SK-N-SH (cell line): ENCODE data around the gene CASP4. TPM values are rescaled to one million over a fixed set of nuclear protein-coding genes. Genes with fewer than 3 reads are reported as not detected.
"Not testable (repeated sequence)": the region's sequence is repeated elsewhere in the genome, so short reads cannot be mapped to it uniquely, and the experiment has no call there.

Experiments used
- CTCF ChIA-PET: fragments of 300-600, 350-600 bp; formaldehyde crosslinking; extraction: SDS; loops from one replicate; lab custom pipeline; 2021; lab: Yijun Ruan, JAX
- POLR2A ChIA-PET: fragments of 350-600 bp; sonication (Branson Sonifier 250); formaldehyde crosslinking; extraction: SDS; loops from one replicate; lab custom pipeline; 2020; ENCODE audit warnings: antibody characterized with exemption, inconsistent platforms; lab: Yijun Ruan, JAX
- DNase-seq: peaks from one replicate; pipeline ENCODE4 v3.0.0; 2012
- H2AFZ ChIP-seq: fragments of 200-600 bp; sonication (generic); 2 replicates; pipeline ENCODE4 v1.8.1; 2016; ENCODE audit warnings: antibody characterized with exemption, mild to moderate bottlenecking, low read depth
- H3F3A ChIP-seq: fragments of 200-600 bp; sonication (generic); replicated peaks from 2 replicates; pipeline ENCODE3; 2016; ENCODE audit warnings: antibody characterized with exemption, mild to moderate bottlenecking; ENCODE audit not compliant: insufficient read depth
- H3K27ac ChIP-seq, 2 experiments: fragments of 200-500 bp in 1 of 2; fragments of 200-600 bp in 1 of 2; sonication (Bioruptor generic) in 1 of 2; sonication (generic), shearing (Covaris generic) in 1 of 2; 2 replicates each; pipeline versions ENCODE4 v1.5.1 to v1.6.1; 2014 to 2016; ENCODE audit warnings: low read depth in 2 of 2, inconsistent platforms in 1 of 2, low read length in 1 of 2, mild to moderate bottlenecking in 1 of 2, mixed read lengths in 1 of 2
- H3K27me3 ChIP-seq: fragments of 200-600 bp; sonication (generic), shearing (Covaris generic); 2 replicates; pipeline ENCODE4 v1.6.1; 2016; ENCODE audit warnings: mixed run types; ENCODE audit not compliant: insufficient read depth
- H3K36me3 ChIP-seq, 2 experiments: fragments of 200-500 bp in 1 of 2; fragments of 200-600 bp in 1 of 2; sonication (Bioruptor generic) in 1 of 2; sonication (generic) in 1 of 2; replicated peaks in 1 of 2; 2 replicates each; pipeline versions ENCODE3 to v1.5.1; 2014 to 2016; ENCODE audit warnings: low read length in 1 of 2, mild to moderate bottlenecking in 1 of 2; ENCODE audit not compliant: insufficient read depth in 2 of 2, control insufficient read depth in 1 of 2
- H3K4me1 ChIP-seq, 2 experiments: fragments of 200-500 bp in 1 of 2; fragments of 200-600 bp in 1 of 2; sonication (Bioruptor generic) in 1 of 2; sonication (generic), shearing (Covaris generic) in 1 of 2; 2 replicates each; pipeline versions ENCODE4 v1.5.1 to v1.6.1; 2014 to 2016; ENCODE audit warnings: low read depth in 1 of 2, low read length in 1 of 2, mixed run types in 1 of 2; ENCODE audit not compliant: insufficient read depth in 2 of 2, control insufficient read depth in 1 of 2
- H3K4me2 ChIP-seq: fragments of 200-600 bp; sonication (generic), shearing (Covaris generic); 2 replicates; pipeline ENCODE4 v1.6.1; 2017; ENCODE audit warnings: mixed run types
- H3K4me3 ChIP-seq, 2 experiments: fragments of 200-500 bp in 1 of 2; fragments of 200-600 bp in 1 of 2; sonication (Bioruptor generic) in 1 of 2; sonication (generic), shearing (Covaris generic) in 1 of 2; 2 replicates each; pipeline versions ENCODE4 v1.5.1 to v1.8.1; 2014 to 2016; ENCODE audit warnings: low read depth in 2 of 2, inconsistent platforms in 1 of 2, low read length in 1 of 2, mild to moderate bottlenecking in 1 of 2, mixed read lengths in 1 of 2, moderate library complexity in 1 of 2
- H3K79me2 ChIP-seq: fragments of 200-600 bp; sonication (generic); 2 replicates; pipeline ENCODE4 v1.8.1; 2017; ENCODE audit warnings: mild to moderate bottlenecking; ENCODE audit not compliant: insufficient read depth
- H3K9ac ChIP-seq: fragments of 200-600 bp; sonication (generic); 2 replicates; pipeline ENCODE4 v1.6.1; 2017; ENCODE audit warnings: mixed run types
- H3K9me2 ChIP-seq: fragments of 200-600 bp; sonication (generic); 2 replicates; pipeline ENCODE4 v1.6.1; 2017; ENCODE audit warnings: mixed run types
- H3K9me3 ChIP-seq: fragments of 200-600 bp; sonication (generic); 2 replicates; pipeline ENCODE4 v1.6.1; 2017; ENCODE audit warnings: mixed run types, mild to moderate bottlenecking, moderate library complexity
- H4K20me1 ChIP-seq: fragments of 200-600 bp; sonication (generic); 2 replicates; pipeline ENCODE4 v1.6.1; 2017; ENCODE audit warnings: mild to moderate bottlenecking, mixed run types; ENCODE audit not compliant: insufficient read depth
- EZH2phosphoT487 ChIP-seq: fragments of 200-600 bp; sonication (generic); IDR thresholded peaks from 2 replicates; pipeline ENCODE4 v1.6.1; 2017; ENCODE audit warnings: low read depth, mixed run types, mild to moderate bottlenecking, antibody characterized with exemption, moderate library complexity, borderline replicate concordance
- JUND ChIP-seq: IDR thresholded peaks from 2 replicates; pipeline ENCODE4 v1.4.0; 2012
- MEF2A ChIP-seq: IDR thresholded peaks from 2 replicates; pipeline ENCODE4 v1.4.0; 2012; ENCODE audit warnings: low read depth, borderline replicate concordance
- MXI1 ChIP-seq: IDR thresholded peaks from 2 replicates; pipeline ENCODE4 v1.6.1; 2012; ENCODE audit warnings: mild to moderate bottlenecking, low read depth, low read length, improper control_type of control experiment
- NRF1 ChIP-seq: IDR thresholded peaks from 2 replicates; pipeline ENCODE4 v1.6.1; 2012; ENCODE audit warnings: low read depth, mild to moderate bottlenecking, low read length
- RAD21 ChIP-seq: IDR thresholded peaks from 2 replicates; pipeline ENCODE4 v1.6.1; 2012; ENCODE audit warnings: mild to moderate bottlenecking, low read length
- RCOR1 ChIP-seq: fragments of 150-350 bp; IDR thresholded peaks from 2 replicates; pipeline ENCODE4 v1.6.1; 2017; ENCODE audit warnings: antibody characterized with exemption, low read length
- TAF1 ChIP-seq: IDR thresholded peaks from 2 replicates; pipeline ENCODE4 v1.6.1; 2012; ENCODE audit warnings: low read depth, mild to moderate bottlenecking, low read length, moderate library complexity, borderline replicate concordance
- USF2 ChIP-seq: fragments of 150-350 bp; IDR thresholded peaks from 2 replicates; pipeline ENCODE4 v1.6.1; 2017; ENCODE audit warnings: antibody characterized with exemption, low read length, low read depth, borderline replicate concordance
- WGBS: methylation state at CpG from one replicate; pipeline ENCODE4 v1.1.6; 2017; ENCODE audit warnings: low lambda C conversion rate; 5-methylcytosine and 5-hydroxymethylcytosine counted together
- polyA plus RNA-seq, 3 experiments: library from polyadenylated mRNA; depleted of rRNA; stranded (reverse); fragments of >200 nt; gene quantifications; 2 replicates each; pipeline ENCODE4 v1.2.3, GENCODE V29; 2012
- TF ChIP-seq, protein P1 (sequence below): IDR thresholded peaks from 2 replicates; pipeline ENCODE4 v1.4.0; 2012; ENCODE audit warnings: low read depth
- TF ChIP-seq, protein P2 (sequence below): fragments of 150-350 bp; IDR thresholded peaks from 2 replicates; pipeline ENCODE4 v1.6.1; 2016; ENCODE audit warnings: mild to moderate bottlenecking, low read depth, low read length
- TF ChIP-seq, protein P3 (sequence below): IDR thresholded peaks from 2 replicates; pipeline ENCODE4 v1.4.0; 2012; ENCODE audit warnings: low read depth, borderline replicate concordance

Gene CASP4
- polyA plus RNA-seq, 1 of the 3 experiments (the other 2 are of a cell fraction): 9.1 TPM

DNA sequence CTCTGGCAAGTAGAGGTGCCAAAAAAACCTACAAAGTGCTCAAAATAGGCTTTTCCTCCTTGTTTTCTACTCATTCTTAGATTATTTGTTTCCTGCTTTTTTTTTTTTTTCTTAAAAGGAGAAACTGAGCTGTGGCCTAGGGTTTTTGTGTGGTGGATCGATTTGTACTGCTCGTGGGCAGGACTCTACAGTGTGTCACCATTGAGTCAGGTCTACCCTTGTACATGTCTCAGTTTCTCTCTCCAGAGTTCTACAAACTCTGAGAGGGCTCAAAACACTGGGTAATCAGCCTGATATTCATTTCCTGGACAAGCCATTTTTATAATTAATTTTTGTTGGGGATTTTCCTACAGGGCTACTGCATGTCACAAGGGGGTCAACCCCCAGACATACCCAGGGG lies 5.2 kb upstream of the CASP4 start:
- Histone ChIP-seq H3F3A (no peaks in the 10 kb centered on the region), H3K4me1 (no peaks in the 10 kb centered on the region; a peak in 1 of 4 replicates), H3K36me3 (no peaks in the 10 kb centered on the region), H3K4me3 (no peak overlapping the region), H3K9me3 (no peaks in the 10 kb centered on the region), H3K9me2 (no peaks in the 10 kb centered on the region), H3K27ac (no peak overlapping the region), H3K4me2 (no peak overlapping the region), H2AFZ (no peak overlapping the region), H4K20me1 (no peaks in the 10 kb centered on the region), H3K27me3 (no peaks in the 10 kb centered on the region), H3K79me2 (no peaks in the 10 kb centered on the region), H3K9ac (no peak overlapping the region)
- POLR2A ChIA-PET: no interaction called here
- CTCF ChIA-PET: no interaction called here
- DNase-seq: no peak
- TF ChIP-seq, protein P1, sequence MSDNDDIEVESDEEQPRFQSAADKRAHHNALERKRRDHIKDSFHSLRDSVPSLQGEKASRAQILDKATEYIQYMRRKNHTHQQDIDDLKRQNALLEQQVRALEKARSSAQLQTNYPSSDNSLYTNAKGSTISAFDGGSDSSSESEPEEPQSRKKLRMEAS: no peak
- TF ChIP-seq EZH2phosphoT487: no peak
- no peak for TF ChIP-seq NRF1
- TF ChIP-seq RAD21: no peak
- no peak for TF ChIP-seq MXI1
- no peak for TF ChIP-seq JUND
- 22% methylated on average over 2 of the region's 2 CpGs for WGBS

- DNase-seq, H3F3A ChIP-seq, H2AFZ ChIP-seq, POLR2A ChIA-PET, H3K9me3 ChIP-seq, H3K27ac ChIP-seq, H3K79me2 ChIP-seq, CTCF ChIA-PET, H3K9ac ChIP-seq, H4K20me1 ChIP-seq, H3K9me2 ChIP-seq, H3K4me3 ChIP-seq, H3K36me3 ChIP-seq, H3K27me3 ChIP-seq, H3K4me2 ChIP-seq, H3K4me1 ChIP-seq: not testable (repeated sequence)
- 74% methylated on average over 8 of the region's 8 CpGs for WGBS
Measured at GRCh38 chr11:104972924-104973323, 4.5 kb upstream of the CASP4 start.

GRCh38 chr11:104970756-104971155 lies 2.4 kb upstream of the CASP4 start:
- Histone ChIP-seq H3K4me3 (no peak overlapping the region), H3K4me2 (no peak overlapping the region), H3K79me2 (no peaks in the 10 kb centered on the region), H3K27ac (no peak overlapping the region), H3K27me3 (no peaks in the 10 kb centered on the region), H3K4me1 (no peaks in the 10 kb centered on the region; a peak in 1 of 4 replicates), H3K9me3 (no peaks in the 10 kb centered on the region), H4K20me1 (no peaks in the 10 kb centered on the region), H3K9me2 (no peaks in the 10 kb centered on the region), H2AFZ (no peak overlapping the region), H3F3A (no peaks in the 10 kb centered on the region), H3K9ac (no peak overlapping the region), H3K36me3 (no peaks in the 10 kb centered on the region)
- ChIA-PET POLR2A (no interaction called here), CTCF (no interaction called here)
- DNase-seq: no peak
- TF ChIP-seq, protein P2, sequence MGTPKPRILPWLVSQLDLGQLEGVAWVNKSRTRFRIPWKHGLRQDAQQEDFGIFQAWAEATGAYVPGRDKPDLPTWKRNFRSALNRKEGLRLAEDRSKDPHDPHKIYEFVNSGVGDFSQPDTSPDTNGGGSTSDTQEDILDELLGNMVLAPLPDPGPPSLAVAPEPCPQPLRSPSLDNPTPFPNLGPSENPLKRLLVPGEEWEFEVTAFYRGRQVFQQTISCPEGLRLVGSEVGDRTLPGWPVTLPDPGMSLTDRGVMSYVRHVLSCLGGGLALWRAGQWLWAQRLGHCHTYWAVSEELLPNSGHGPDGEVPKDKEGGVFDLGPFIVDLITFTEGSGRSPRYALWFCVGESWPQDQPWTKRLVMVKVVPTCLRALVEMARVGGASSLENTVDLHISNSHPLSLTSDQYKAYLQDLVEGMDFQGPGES: no peak
- TF ChIP-seq MEF2A (no peak), RCOR1 (no peak), TAF1 (no peak), JUND (no peak), USF2 (no peak)
- TF ChIP-seq, protein P3, sequence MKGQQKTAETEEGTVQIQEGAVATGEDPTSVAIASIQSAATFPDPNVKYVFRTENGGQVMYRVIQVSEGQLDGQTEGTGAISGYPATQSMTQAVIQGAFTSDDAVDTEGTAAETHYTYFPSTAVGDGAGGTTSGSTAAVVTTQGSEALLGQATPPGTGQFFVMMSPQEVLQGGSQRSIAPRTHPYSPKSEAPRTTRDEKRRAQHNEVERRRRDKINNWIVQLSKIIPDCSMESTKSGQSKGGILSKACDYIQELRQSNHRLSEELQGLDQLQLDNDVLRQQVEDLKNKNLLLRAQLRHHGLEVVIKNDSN: no peak
